ENCODE data around the gene SCAF11.
A peak's percentile ranks its signal among the peaks of the same experiment; 100 is the strongest.

SCAF11 gene

GRCh38 chr12:45978108-45978507 is 12.3 kb downstream of the SCAF11 start:
- no peak for DNase-seq (ENCODE audit: low spot score)

DNA sequence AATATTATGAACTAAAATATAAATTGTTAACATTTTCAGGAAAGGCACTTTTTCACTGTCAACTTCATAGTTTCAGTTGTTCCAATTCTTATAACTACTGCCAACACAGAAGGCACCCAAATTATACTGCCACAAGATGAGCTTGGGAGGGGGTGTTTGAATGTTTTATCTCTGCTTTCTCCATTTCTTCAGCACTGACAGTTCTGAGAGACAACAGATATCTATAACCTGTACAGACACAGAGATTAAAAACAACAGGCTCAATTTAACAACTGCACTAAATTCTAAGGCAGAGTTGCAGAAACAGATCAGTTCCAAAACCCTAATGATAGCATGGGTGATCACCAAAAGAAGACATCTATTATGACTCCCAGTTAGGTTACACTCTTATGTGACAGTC is 12.8 kb downstream of the SCAF11 start:
- DNase-seq (ENCODE audit: low spot score) = no peak

DNA sequence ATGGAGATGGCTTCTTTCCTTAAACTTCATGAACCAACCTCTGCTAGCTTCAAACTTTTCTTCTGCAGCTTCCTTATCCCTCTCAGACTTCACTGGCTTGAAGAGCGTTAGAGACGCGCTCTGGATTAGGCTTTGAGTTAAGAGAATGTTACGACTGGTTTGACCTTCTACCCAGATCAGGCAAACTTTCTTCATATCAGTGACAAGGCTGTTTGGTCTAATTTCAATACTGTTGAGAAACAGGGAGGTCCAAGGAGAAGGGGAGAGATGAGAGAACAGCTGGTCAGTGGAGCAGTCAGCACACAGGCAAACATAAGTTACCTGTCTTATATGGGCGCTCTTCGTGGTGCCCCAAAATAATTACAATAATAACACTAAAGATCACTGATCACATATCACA is 14.9 kb downstream of the SCAF11 start:
- DNase-seq (ENCODE audit: low spot score) = no peak

- no peak for DNase-seq (ENCODE audit: low spot score)
Observed at GRCh38 chr12:45974883-45975282, 15.5 kb downstream of the SCAF11 start.

DNA sequence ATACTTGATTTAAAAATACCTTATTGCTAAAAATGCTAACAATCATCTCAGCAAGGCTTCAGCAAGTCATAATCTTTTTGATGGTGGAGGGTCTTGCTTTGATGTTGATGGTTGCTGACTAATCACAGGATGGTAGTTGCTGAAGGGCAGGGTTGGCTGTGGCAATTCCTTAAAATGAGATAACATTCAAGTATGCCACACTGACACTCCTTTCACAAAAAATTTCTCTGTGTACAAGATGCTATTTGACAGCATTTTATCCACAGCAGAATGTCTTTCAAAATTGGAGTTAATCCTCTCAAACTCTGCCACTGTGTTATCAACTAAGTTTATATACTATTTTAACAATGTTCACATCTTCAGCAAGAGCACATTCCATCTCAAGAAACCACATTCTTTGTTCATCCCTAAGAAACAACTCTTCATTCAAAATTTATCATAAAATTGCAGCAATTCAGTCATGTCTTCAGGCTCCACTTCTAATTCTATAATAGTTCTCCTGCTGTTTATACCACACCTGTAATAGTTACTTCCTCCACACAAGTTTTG is 16.1 kb downstream of the SCAF11 start:
- DNase-seq (ENCODE audit: low spot score) = no peak

GRCh38 chr12:45973526-45973925 is 16.8 kb downstream of the SCAF11 start:
- no peak for DNase-seq (ENCODE audit: low spot score)

- no peak for DNase-seq (ENCODE audit: low spot score)
Observed at GRCh38 chr12:45970391-45970790, 20.0 kb downstream of the SCAF11 start.

DNA sequence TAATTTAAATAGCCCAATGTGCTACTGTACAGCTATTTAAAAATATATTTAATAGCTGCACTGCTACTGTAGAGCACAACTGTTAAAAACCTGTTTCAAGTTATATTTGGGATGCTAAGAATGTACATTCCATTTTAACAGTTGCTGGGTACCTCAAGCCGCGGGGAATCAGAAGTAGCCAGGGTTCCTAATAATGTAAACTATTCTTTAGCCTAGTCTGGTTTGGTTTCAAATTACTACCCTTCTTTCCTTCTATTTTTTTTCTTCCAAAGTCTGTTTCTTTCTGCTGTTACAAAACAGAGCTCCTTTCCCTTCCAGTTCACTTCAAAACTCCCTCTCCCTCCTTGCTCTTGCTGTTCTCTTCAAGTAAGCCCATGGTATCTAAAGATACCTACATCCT is 21.3 kb downstream of the SCAF11 start:
- DNase-seq (ENCODE audit: low spot score) = no peak

DNA sequence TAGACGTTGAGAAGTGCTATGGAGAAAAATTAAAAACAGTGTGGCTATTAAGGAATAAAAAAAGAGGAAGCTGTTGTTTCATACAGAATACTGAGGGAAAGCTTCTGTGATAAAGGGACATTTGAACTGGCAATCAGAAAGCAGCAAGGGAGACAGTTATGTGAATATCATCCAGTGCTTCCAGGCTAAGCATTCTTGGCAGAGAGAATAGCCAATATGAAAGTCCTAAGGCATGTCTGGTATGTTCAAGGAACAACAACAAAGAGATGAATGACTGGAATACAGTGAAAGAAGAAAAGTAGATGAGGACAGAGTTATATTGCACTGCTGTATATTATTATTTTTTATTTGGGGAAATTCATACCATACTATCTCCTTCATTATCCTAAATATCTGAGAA is 23.9 kb downstream of the SCAF11 start:
- no peak for DNase-seq (ENCODE audit: low spot score)

DNA sequence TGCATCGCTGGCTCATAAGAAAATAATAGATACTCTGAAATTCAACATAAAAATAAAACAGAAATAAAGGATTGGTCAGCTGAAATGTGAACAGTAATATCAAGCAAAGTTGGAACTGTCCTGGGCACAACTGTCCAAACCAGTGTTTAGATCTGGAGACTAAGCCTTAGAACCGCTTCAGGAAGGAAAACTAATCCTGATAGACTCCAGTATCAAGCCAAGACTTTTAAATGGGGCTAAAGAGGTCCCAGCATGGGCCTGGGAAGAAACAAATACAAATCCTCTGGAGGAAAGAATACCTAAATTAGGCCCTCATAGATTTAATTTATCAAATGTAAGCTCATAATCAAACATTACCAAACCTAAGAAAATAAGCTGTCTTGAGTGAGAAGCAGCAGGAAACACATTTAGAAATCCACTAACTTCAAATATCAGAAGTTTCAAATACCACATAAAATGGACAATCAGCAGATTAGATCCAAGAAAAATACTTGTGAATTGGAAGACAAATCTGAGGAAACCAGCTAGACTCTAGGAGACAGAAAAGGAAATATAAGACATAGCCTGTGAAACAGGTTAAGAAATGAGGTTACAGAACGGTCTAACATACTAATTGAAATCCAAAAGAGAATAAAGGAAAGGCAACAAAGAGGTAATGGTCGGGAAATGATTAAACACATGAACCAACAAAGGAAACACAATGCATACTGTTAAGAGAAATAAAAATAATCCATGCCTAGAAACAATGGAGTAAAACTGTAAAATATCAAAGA is 27.6 kb downstream of the SCAF11 start:
- DNase-seq (ENCODE audit: low spot score) = no peak

GRCh38 chr12:45959728-45960127 is 30.6 kb downstream of the SCAF11 start:
- no peak for DNase-seq (ENCODE audit: low spot score)

GRCh38 chr12:45959025-45959424 is 31.3 kb downstream of the SCAF11 start:
- DNase-seq (ENCODE audit: low spot score) = no peak

- DNase-seq (ENCODE audit: low spot score) = no peak
Observed at GRCh38 chr12:45948546-45948945, 41.8 kb downstream of the SCAF11 start.

GRCh38 chr12:45946435-45946834 is 43.9 kb downstream of the SCAF11 start:
- DNase-seq (ENCODE audit: low spot score) = no peak

DNA sequence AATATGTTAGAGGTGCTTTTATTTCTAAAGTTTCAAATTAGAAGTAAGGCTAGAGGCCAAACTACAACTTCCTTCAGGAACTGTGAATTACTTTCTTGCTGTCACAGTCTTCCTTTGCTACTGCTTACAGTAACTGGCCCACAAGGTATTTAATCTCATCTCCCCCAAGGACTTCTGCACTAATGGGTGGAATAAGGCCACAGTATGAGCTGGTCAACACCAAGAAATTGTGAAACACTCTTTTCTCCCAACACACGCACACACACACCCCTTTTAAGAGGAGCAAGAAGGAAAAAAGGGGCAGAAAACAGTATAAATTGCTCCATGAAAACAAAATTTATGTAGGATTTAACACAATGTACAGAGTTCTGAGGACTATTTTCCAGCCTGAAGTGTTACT is 45.6 kb downstream of the SCAF11 start:
- no peak for DNase-seq (ENCODE audit: low spot score)

GRCh38 chr12:45939759-45940158 is 50.6 kb downstream of the SCAF11 start:
- no peak for DNase-seq (ENCODE audit: low spot score)

- DNase-seq (ENCODE audit: low spot score) = peak; percentile 16
Observed at GRCh38 chr12:45938566-45938965, 51.8 kb downstream of the SCAF11 start.

GRCh38 chr12:45934956-45935355 is 55.4 kb downstream of the SCAF11 start:
- DNase-seq (ENCODE audit: low spot score) = no peak

DNA sequence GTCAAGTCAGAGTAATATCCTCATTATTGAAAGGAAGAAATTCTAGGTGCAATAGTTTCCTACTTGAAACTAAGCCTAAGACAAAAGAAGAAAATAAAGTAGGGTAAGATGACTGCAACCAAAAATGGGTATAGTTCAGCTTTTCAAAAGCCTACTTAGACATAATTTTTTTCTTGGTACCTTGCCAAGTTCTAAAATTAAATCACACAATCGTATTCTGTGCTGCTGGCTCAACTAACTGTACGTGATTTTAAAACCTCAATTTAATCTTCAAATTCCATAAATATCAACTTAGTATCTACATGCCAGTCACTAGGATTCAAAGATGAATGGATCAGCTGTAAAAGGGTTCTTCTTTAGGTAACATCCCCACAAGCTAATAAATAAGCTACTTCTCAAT is 56.9 kb downstream of the SCAF11 start:
- DNase-seq (ENCODE audit: low spot score) = no peak

GRCh38 chr12:45930369-45930768 is 60.0 kb downstream of the SCAF11 start:
- DNase-seq (ENCODE audit: low spot score) = no peak

- DNase-seq (ENCODE audit: low spot score) = no peak
Observed at GRCh38 chr12:45928309-45928708, 62.1 kb downstream of the SCAF11 start.

DNA sequence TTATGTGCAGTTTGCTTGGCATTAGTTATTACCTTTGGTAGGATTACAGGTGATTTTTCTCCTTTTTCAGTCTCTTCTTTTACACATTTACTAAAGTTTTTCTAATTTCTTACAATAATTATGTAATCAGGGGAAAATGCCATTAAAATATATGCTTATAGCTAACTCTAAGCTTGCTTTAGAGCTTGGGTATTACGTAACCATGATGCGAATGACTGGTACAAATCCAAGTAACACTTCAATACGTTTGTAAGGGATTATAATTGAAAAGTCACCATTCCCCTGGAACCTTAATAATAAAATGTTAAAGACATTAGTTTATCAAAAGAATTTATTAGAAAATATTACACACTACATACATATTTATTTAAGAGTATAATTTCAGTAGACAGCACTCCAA is 71.6 kb downstream of the SCAF11 start:
- no peak for DNase-seq (ENCODE audit: low spot score)

DNA sequence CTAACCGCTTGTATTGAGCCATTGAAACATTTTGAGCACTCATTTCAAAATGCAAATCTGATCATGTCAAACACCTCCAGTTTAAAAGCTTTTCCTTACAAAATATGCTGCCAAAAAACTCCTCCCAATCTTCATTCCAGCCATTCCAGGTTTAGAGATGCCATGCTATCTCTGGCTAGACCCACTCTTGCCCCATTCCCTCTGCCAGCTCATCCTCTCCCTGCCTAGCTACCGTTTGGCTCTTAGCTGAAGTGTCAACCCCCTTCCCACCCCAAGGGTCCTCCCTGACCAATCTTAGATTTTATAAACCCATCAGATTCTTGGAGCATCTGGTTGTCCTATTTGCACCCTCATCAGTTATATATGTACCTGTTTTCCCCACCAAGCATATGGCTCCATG is 75.0 kb downstream of the SCAF11 start:
- no peak for DNase-seq (ENCODE audit: low spot score)

- no peak for DNase-seq (ENCODE audit: low spot score)
Observed at GRCh38 chr12:45914090-45914489, 76.3 kb downstream of the SCAF11 start.

Measured in hematopoietic multipotent progenitor cell treated with erythropoietin and hydrocortisone succinate and interleukin-3 and kit ligand, for 17 days (in vitro differentiated cells).